GM19193 (cell line): Measurements from ENCODE around the gene ZNF516.

ENCODE experiments used
- POLR2A ChIP-seq: IDR thresholded peaks from 4 replicates; pipeline ENCODE4 v1.6.1; 2011; ENCODE audit not compliant: insufficient read depth, insufficient read length; ENCODE audit errors: extremely low read depth

The ZNF516 gene

DNA sequence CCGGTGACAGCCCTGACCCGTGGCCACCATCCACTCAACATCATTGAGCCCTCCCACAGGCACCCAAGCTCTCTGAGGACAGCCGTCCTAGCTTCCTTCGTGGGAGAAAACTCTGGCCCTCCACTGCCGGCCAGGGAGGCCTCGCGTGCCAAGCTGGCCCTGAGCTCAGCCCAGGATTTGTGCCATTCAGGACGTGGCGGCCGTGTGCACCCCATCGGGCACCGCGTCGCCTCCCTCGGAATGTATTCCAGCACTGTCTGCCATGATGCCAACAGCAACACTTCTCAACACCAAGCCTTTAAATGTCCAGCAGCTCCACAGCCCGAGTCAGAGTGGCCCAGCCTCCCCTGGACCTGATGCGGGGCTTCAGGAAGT is 35.7 kb downstream of the ZNF516 start:
- TF ChIP-seq POLR2A: no peak

DNA sequence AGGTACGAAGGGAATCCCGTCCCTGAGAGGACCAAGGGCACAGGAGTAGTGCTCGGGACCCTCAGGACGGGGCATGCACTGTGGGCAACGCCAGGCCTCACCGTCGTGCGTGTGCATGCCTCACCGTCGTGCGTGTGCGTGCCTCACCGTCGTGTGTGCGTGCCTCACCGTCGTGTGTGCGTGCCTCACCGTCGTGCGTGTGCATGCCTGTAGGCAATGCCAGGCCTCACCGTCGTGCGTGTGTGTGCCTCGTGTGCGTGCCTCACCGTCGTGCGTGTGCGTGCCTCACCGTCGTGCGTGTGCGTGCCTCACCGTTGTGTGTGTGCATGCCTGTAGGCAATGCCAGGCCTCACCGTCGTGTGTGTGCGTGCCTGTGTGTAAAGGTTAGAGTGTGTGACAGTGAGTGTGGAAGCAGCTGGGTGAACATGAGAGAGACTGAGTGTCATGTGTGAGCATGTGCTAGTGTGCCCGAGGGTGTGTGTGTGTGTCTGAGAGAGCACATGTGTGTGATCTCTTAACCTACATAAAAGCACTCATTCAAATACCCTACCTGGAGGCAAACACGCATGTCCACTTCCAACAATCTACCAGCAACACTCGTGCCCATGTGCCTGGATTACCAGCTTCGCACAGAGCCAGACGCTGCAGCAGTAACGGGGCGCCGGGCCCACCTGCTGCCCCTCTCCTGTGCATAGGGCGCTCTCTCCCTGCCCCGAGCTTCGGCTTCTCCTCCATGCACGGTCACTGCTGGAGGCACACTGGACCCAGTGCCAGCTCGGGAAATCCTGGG is 36.3 kb downstream of the ZNF516 start:
- no peak for TF ChIP-seq POLR2A

DNA sequence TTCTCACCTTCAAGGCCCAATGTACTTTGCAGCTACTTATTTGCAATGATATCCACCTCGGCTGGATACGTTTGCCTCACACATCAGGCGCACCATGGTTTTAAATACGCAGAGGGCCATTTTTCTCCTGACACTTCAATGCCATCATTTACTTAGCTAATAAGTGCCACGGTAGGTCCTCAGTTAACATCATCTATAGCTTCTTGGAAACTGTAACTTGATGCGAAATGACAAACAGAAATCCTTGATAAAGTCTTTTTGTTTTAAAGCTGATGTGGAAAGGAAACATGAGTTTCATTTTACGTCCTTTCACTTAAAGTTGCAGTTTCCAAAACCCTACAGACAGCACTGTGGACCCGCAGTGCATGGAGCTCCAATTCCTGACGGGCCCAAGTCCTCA is 37.1 kb downstream of the ZNF516 start:
- TF ChIP-seq POLR2A: no peak

DNA sequence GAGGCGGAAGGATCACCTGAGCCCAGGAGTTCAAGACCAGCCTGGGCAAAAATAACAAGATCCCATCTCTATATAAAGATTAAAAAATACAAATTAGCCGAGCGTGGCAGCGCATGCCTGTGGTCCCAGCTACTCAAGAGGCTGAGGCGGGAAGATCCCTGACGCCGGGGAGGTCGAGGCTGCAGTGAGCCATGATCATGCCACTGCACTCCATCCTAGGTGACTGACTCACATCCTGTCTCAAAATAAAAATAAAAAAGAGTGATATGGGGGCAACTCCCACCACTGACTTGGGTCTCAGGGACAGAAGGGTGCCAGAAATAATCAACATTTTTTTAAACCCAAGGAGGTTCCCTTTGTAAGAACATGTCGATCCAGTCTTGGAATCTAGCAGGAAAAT is 37.6 kb downstream of the ZNF516 start:
- TF ChIP-seq POLR2A: no peak

DNA sequence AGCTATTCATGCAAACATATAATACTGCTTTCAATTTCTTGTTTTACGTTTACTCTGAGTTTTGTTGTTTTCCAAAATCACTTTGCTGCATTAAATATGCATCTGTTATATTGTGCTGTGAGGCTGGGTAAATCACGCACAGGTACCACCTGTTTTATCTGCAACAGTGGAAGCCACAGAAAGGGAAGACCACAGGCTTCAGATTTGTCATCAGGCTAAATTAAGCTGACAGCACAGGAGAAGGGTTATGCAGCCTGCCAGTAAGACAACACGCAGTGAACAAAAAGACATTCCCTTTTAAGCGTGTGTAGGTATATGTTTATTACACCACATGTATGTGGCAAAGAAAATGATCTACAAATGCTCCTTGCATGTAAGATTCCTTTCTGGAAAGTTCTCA is 38.2 kb downstream of the ZNF516 start:
- no peak for TF ChIP-seq POLR2A

DNA sequence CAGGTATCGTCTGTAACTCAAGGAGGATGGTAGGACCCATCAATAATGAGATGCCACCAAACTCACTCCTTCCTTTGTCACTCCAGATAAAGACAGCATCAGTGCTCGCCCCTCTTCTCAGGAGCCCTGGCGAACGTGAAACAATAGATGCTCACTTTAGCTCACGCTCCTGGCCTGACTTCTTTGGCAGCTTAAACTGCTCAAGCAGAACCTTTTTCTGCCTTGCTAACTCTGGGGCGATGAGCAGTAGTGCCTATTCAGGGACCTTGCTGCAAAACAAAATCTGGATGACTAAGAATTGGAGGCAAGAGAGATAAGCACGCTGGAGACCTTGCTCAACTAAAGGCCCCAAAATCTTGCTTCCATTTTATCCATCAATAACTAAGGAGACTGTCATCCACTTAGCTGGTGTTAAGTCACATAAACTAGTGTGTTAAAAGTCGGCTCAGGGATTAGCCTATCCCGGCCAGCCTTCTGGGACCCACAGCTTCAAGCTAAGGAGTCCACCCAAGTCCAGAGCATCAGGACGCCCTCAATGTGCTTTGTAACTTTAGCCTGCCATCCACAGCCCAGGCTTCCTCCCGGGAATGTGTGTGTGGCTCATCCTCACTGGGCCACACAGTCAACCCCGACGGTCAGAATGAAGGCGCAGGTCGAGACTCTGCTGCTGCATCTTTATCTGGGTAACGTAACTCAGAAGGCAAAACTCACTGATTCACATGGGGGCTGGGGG is 38.9 kb downstream of the ZNF516 start:
- no peak for TF ChIP-seq POLR2A

DNA sequence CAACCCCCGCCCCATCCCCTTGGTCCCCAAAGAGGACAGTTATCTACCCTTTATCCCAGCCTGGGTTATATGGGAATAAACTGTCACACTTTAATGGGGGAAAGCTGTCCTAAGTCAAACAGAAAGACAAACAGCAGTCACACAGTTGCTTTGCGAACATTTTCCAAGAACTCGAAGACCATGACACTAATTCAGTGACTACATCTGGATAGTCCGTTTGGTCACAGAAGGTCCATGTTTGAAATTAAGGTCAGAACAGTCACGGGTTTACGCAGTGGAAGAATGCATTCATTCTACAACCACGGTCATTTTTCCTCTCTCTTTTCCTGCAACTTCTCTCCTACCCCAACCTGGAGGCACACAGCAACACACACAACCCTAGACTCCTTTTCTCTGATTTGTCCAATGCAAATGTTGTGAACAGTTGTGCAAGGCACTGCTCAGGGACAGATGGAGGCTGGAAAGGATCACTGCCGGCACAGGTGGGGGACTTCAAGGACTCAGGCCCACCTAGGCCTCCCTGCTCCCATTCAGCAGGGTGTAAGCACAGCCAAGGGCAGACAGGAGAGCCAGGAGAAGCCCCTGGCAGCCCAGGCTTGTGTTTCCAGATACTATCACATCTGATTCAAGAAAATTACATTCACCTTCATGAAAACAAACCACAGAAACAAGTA is 39.9 kb downstream of the ZNF516 start:
- no peak for TF ChIP-seq POLR2A

DNA sequence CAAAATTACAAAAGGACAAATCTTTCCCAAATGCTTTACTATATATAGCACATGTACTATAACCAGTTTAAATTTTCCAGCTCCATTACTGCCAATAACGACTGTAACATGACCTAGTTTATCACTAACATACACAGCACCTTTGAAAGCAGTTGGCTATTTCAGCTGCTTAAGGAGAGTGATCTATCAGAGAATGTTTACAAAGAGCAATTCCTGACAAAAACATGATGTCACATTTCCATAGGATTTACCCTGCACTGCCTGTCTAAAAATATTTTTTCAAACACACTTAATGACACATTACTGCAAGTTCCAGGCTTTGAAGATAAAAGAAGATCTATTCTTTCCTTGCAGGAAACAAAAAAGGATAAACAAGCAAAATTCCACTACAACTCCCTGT is 40.6 kb downstream of the ZNF516 start:
- no peak for TF ChIP-seq POLR2A

DNA sequence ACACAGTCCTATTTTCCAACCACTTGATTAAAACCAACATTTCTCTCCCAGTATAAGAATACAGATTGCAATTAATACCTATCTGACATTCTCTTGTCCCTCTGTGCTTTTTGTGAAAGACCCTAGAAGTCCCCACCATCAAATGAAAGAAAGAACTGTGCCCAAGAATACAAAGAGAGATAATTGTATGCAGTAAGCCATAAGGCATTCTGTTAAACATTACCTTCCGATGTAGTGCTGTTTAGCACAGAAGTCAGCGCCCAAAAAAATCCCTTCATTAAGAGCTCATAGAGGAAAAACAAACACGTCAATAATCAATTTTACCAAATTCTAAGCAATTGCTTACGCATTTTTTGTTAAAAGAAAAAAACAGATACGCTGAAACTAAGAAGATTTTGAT is 41.1 kb downstream of the ZNF516 start:
- TF ChIP-seq POLR2A: no peak

DNA sequence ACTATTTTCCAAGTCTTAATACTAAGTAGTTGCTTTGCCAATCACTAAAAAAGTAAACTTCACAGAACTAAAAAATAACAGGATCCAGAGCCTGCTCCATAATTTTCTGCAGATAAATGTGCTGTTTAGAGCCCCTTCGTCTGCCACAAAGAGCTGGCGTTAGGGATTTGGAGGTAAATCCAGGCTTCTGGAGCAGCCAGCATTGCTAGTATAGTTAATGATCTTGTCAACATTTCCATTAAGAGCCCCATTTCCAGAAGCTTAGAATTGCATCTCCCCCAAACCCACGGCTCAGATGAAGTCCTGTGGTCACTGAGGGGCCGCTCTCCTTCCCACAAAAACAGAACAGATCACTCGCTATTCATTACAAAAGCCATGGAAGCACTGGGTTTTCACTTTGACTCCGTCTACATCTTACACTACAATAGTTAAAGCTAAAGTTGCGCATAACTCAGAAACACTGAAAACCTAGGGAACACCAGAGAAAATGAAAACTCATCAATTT is 41.9 kb downstream of the ZNF516 start:
- no peak for TF ChIP-seq POLR2A

DNA sequence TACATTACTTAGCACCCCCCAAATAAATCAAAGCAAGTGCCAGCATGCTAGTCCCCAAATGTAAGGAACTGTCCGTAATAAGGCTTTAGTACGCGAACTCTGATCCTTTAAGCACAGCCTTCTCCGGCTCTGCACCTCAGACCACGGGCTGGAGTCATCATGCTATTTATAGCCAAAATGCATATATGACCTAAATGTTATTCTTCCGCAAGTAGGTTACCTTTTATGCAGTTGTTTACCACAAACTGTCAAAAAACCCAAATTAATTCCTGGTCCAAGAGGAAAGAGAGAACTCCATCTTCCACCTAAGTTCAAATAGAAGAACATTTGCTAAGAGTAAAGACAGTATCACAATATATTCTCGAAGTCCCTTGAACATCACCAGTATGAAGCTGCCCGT is 42.7 kb downstream of the ZNF516 start:
- TF ChIP-seq POLR2A: no peak

DNA sequence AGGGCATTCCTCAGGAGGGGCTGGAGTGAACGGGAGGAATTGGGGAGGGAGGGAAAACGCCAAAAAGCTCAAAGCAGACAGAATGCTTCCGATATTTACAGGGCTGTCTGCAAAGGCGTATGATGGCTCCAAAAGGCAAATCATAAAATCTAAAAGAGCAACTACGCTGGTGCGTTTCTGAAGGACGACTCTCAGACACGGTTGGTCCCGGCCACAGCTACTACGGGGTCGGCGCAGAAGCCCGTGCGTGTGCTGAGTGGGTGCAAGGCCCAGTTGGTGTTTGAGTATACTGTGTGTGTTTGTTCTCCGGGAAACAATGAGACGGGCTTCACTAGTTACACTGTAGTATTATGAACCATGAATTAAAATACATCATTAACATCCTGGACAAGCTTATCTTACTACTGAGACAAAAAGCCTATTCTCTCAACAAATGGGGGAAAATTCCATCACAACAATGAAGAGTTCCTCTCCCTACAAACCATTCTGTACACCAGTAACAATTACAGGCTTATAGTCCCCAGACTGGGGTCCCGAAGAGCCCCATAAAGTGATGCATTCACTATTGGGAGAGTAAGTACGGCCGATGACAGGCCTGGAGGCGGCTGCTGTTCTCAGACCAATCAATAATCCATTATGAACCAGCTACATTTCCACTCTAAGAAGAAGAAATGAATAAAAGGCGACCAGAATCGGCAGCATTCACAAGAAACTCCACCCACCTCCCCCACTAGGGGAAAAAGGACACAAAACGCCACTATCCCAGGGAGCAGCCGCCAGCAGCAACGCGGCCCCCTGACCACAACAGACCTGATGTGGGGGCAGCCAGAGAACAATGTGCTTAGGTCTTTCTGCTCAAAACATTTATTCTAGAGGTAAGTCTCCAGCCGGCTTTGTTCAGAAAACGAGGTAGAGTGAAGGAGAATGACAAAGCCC is 43.4 kb downstream of the ZNF516 start:
- no peak for TF ChIP-seq POLR2A

DNA sequence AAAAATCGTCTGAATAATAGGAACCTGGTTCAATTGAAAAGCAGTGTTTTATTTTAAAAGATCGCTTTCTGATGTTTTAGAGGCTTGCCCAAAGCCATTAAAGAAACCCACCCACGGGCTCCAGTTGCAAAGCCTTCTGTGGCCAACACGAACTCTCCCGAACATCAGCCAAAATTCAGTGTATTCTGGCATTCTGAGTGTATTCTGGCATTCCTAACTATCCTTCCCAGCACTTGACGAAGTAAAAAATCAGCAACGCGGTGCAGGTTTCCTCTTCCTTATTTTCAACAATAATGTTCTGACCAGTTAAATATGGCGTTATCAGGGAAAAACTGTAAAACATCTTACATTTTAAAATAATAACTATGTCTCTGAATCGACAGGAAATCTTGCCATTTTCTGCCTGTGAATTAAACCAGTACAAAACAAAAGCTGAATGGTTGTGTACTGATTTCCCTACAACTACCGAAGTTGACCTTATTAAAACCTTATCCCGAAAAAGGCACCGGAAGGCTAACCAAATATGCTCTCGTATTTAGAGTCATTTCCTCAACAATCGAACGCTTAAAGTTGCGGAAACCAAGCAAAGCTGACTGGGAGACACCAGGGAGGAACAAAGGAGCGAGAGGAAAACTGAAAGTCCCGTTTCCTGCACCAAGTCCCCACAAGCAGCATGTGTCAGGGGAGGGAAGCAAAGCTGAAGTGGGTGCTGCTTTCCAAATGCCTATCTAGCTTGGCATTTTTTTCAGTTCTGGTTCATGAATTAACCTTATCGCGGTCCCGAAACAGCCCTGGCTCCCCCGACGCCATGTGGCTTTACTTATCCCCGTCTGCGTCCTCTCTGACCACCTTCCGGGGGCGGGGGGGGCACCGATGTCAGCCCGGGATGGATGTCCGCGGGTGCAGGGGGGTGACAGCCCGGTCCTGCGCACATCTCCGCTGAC is 44.3 kb downstream of the ZNF516 start:
- TF ChIP-seq POLR2A: no peak

DNA sequence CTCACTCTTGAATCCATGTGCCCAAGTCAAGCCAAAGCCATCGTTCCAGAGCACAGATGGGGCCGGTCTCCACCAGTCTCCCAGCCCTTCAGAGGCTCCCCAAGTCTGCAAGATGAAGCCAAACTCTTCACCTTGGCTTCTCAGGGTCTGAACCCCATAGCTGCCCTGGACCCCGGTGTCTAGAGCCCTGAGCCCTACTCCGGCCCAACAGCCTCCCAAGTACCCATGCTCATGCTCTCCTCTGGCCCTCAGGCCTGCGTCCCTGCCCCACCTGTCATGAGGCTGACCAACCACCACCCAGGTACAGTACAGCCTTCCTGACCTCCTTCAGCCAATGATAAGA is 46.0 kb downstream of the ZNF516 start:
- no peak for TF ChIP-seq POLR2A
